Raji (cell line): ENCODE data around the gene SLBP.
A peak's percentile ranks its signal among the peaks of the same experiment; 100 is the strongest.

Experiments used
- POLR2A ChIP-seq: IDR thresholded peaks from 2 replicates; pipeline ENCODE4 v1.6.1; 2011; ENCODE audit warnings: low read depth, low read length, control low read depth; ENCODE audit not compliant: insufficient read depth

SLBP gene

GRCh38 chr4:1739358-1739757 is 27.2 kb upstream of the SLBP start:
- no peak for TF ChIP-seq POLR2A

DNA sequence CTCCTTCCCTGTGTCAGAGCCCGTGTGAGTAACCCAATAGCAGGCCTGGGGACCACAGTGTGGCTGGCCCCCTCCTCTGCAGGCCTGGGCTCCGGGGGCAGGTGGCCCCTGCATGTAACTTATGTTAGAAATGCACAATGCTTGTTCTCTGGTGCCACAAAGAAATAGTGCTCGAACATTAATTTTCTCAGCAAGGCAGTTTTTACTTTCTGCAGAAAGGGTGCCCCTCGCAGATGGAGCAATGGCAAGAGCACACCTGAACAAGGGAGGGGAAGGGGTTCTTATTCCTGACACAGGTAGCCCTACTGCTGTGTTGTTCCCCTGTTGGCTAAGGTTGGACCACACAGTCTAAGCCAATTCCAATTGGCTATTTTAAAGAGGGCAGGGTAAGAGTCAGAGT is 26.3 kb upstream of the SLBP start:
- no peak for TF ChIP-seq POLR2A

DNA sequence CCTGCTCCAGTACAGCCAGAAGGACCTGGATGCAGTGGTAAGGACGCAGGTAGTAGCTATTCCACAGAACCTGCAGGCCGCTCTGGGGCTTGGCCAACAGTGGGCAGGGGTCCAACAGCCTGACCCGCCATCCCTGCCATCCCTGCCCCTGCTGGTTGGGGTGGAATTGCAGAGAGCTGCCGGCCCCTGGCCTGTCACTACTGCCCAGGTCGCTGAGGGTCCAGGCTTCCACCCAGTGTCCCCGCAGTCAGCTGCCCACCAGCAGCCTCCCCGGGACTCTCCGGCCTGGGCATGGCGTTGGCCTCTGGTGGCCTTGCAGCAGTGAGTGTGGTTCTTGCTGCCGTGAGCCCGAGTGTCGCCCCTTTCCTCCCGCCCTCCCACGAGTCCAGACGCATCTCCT is 25.5 kb upstream of the SLBP start:
- no peak for TF ChIP-seq POLR2A

DNA sequence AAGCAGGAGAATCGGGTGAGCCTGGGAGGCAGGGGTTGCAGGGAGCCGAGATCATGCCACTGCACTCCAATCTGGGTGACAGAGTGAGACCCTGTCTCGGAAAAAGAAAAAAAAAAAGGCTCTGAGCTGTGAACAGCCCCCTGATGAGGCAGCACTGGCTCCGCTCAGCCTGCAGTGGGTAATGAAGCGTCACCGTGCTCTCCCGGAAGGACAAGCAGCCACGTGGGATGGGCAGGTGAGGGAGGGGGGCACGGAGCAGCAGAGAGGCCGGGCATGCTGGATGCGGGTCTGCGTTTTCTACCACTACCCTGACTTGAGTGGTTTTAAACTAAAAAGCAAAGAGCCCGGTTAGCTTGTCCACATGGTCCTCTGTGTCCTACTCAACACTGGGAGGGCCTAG is 24.7 kb upstream of the SLBP start:
- TF ChIP-seq POLR2A: no peak

GRCh38 chr4:1735215-1735614 is 23.1 kb upstream of the SLBP start:
- no peak for TF ChIP-seq POLR2A

- TF ChIP-seq POLR2A: no peak
These were observed 20.8 kb upstream of the SLBP start for GRCh38 chr4:1732911-1733310.

GRCh38 chr4:1731180-1731579 is 19.1 kb upstream of the SLBP start:
- TF ChIP-seq POLR2A: no peak

- no peak for TF ChIP-seq POLR2A
These were observed 18.5 kb upstream of the SLBP start for GRCh38 chr4:1730532-1731135.

DNA sequence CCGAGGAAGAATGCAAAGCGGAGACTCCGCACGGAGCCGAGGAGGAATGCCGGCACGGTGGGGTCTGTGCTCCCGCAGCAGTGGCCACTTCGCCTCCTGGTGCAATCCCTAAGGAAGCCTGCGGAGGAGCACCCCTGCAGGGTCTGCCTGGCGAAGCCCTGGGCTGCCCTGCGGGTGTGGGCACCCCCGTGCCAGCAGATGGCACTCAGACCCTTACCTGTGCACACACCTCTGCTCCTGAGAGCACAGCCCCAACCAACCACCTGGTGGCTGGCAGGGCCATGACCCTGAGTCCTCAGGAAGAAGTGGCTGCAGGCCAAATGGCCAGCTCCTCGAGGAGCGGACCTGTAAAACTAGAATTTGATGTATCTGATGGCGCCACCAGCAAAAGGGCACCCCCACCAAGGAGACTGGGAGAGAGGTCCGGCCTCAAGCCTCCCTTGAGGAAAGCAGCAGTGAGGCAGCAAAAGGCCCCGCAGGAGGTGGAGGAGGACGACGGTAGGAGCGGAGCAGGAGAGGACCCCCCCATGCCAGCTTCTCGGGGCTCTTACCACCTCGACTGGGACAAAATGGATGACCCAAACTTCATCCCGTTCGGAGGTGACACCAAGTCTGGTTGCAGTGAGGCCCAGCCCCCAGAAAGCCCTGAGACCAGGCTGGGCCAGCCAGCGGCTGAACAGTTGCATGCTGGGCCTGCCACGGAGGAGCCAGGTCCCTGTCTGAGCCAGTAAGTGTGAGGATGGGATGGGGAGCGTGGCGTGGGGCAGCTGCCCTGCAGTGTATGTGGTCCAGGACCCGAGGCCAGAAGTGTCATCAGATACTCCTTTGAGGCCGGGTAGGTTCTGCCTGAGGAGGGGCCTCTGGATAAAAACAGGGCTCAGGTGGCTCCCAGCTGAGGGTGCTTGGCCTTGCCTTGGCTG is 16.2 kb upstream of the SLBP start:
- TF ChIP-seq POLR2A: no peak

DNA sequence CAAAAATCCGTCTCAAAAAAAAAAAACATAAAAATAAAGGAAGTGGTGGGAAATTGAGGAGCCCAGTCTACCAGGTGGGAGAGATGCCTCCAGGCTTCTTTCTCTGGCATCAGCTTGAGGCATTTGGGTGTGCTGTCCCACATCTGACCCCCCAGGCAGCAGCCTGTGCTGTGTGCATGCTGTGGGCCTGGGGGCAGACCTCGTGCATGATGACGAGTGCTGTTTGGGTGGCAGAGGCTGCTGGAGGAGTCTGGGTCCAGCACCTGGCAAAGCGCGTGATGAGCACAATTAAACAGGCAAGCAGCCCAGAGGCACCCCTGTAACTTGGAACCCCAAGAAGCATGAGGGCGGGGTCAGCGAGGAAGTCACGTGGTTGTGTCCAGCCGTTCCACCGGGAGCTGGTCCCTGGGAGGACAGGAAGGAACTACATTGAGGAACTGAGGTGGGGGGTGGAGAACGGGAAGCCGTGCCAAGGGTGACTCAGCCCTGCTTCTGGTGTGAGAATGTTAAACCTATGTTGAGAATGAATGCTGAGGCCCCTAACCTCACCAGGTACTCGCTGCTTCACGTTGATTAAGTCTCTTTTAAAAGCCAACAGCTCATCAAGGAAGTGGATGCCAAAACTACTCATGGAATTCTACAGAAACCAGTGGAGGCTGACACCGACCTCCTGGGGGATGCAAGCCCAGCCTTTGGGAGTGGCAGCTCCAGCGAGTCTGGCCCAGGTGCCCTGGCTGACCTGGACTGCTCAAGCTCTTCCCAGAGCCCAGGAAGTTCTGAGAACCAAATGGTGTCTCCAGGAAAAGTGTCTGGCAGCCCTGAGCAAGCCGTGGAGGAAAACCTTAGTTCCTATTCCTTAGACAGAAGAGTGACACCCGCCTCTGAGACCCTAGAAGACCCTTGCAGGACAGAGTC is 15.3 kb upstream of the SLBP start:
- TF ChIP-seq POLR2A: no peak

GRCh38 chr4:1726146-1726934 is 14.2 kb upstream of the SLBP start:
- TF ChIP-seq POLR2A: no peak

DNA sequence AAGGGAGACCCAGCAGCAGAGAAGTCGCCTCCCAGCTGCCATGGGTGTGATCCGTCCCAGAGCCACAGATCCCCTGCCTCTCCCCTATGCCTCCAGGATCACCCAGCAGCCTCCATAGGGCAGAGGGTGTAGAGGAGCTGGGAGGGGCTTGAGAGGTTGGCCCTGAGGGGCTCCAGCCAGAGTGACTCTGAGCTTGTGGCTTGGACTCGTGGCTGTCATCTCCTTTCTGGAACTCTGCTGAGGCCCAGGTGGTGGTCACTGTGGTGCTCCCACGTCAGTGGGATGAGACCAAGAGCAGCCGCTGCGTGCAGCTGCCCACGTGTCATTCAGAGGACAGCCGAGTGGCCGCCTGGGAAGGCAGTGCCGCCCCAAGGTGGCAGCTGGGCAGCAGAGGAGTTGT is 13.4 kb upstream of the SLBP start:
- no peak for TF ChIP-seq POLR2A

DNA sequence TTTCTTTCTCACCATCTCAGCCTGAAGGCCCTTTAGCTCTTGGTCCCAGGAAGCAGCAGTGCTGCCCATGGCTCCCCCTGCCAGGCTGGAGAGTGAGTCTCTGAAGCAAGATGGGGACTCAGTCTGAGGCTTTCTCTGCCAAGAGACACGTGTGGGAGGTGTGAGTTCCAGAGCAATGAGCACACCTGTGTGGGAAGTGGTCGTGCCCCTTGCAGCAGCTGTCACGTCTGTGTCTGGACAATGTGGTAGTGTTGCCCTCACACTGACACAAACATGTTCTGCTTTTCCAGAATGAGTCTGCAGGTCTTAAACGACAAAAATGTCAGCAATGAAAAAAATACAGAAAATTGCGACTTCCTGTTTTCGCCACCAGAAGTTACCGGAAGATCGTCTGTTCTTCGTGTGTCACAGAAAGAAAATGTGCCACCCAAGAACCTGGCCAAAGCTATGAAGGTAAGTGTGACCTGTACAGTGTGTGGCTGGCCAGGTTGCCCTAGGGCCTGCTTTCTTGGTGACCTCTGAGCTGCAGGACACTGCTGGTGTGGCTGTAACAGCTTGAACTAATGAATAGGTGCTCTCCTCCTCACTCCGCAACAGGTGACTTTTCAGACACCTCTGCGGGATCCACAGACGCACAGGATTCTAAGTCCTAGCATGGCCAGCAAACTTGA is 11.1 kb upstream of the SLBP start:
- peak; percentile 28; the same call in 1 of the 2 replicates for TF ChIP-seq POLR2A

- no peak for TF ChIP-seq POLR2A
These were observed 10.5 kb upstream of the SLBP start for GRCh38 chr4:1722551-1723118.
